OCI-LY7 (cell line): ENCODE measurements around the gene PTGER3. TPM values are rescaled to one million over a fixed set of nuclear protein-coding genes. Genes with fewer than 3 reads are reported as not detected.

Source experiments
- BruUV-seq: library from RNA; stranded (reverse); fragments of 400-500 nt; replicated peaks from 2 replicates; lab custom pipeline; 2021; lab: Mats Ljungman, UMichigan
- CTCF ChIA-PET: fragments of 300-600 bp; sonication (Branson Sonifier 250); formaldehyde crosslinking; loops from one replicate; lab custom pipeline; 2022; ENCODE audit warnings: antibody characterized with exemption; ENCODE audit not compliant: unreplicated experiment; lab: Charles Lee
- POLR2A ChIA-PET: fragments of 300-600 bp; sonication (Branson Sonifier 250); formaldehyde crosslinking; loops from one replicate; lab custom pipeline; 2022; ENCODE audit warnings: antibody characterized with exemption; lab: Charles Lee
- DNase-seq: peaks from one replicate; pipeline ENCODE4 v3.0.0-alpha.2; 2015; ENCODE audit warnings: low spot score
- H2AFZ ChIP-seq: fragments of 200-600 bp; sonication (generic), shearing (Covaris generic); 2 replicates; pipeline ENCODE4 v1.6.1; 2014; ENCODE audit warnings: mild to moderate bottlenecking, antibody characterized with exemption, low read length, moderate library complexity
- H3K27ac ChIP-seq: fragments of 200-600 bp; sonication (generic); 2 replicates; pipeline ENCODE4 v1.5.1; 2014; ENCODE audit warnings: mixed run types, low read depth, mild to moderate bottlenecking, moderate library complexity, low read length, inconsistent platforms; ENCODE audit not compliant: poor library complexity, severe bottlenecking
- H3K36me3 ChIP-seq: fragments of 200-600 bp; sonication (generic); 2 replicates; pipeline ENCODE4 v1.6.1; 2014; ENCODE audit warnings: mild to moderate bottlenecking, antibody characterized with exemption, low read length, moderate library complexity, mixed read lengths; ENCODE audit not compliant: insufficient read depth
- H3K4me1 ChIP-seq: fragments of 200-600 bp; sonication (generic); 2 replicates; pipeline ENCODE4 v1.5.1; 2014; ENCODE audit warnings: mild to moderate bottlenecking, low read length; ENCODE audit not compliant: insufficient read depth, poor library complexity, severe bottlenecking
- H3K4me2 ChIP-seq: fragments of 200-600 bp; sonication (generic); 2 replicates; pipeline ENCODE4 v1.6.1; 2014; ENCODE audit warnings: mild to moderate bottlenecking, low read length
- H3K4me3 ChIP-seq: fragments of 200-600 bp; sonication (generic); 2 replicates; pipeline ENCODE4 v1.5.1; 2014; ENCODE audit warnings: mild to moderate bottlenecking, low read depth, low read length; ENCODE audit not compliant: poor library complexity, severe bottlenecking
- H3K79me2 ChIP-seq: fragments of 200-600 bp; sonication (generic); 2 replicates; pipeline ENCODE4 v1.6.1; 2016; ENCODE audit warnings: low read depth, mild to moderate bottlenecking, low read length, moderate library complexity, mixed read lengths; ENCODE audit not compliant: insufficient read depth
- H3K9me2 ChIP-seq: fragments of 200-600 bp; sonication (generic); 2 replicates; pipeline ENCODE4 v1.6.1; 2016; ENCODE audit warnings: mild to moderate bottlenecking, low read length, mixed read lengths; ENCODE audit not compliant: insufficient read depth
- H3K9me3 ChIP-seq: fragments of 200-600 bp; sonication (generic); 2 replicates; pipeline ENCODE4 v1.6.1; 2014; ENCODE audit warnings: mild to moderate bottlenecking, mixed run types, low read length, mixed read lengths
- H4K20me1 ChIP-seq: fragments of 200-600 bp; sonication (generic); 2 replicates; pipeline ENCODE4 v1.6.1; 2014; ENCODE audit warnings: mild to moderate bottlenecking, antibody characterized with exemption, low read length, moderate library complexity, mixed read lengths; ENCODE audit not compliant: insufficient read depth
- EZH2phosphoT487 ChIP-seq: fragments of 200-600 bp; sonication (generic); IDR thresholded peaks from 2 replicates; pipeline ENCODE4 v1.6.1; 2018; ENCODE audit warnings: low read depth, borderline replicate concordance, mild to moderate bottlenecking, mixed run types, antibody characterized with exemption, low read length, moderate library complexity, mixed read lengths
- intact Hi-C: fragments of 100-400 bp; cut with micrococcal nuclease; formaldehyde crosslinking; loops from one replicate; pipeline ENCODE4 v1.10.0; 2022; ENCODE audit not compliant: unreplicated experiment
- total RNA-seq, 2 experiments: library from RNA; depleted of rRNA in 1 of 2; stranded (reverse); fragments of >200 nt in 1 of 2; shearing (Covaris generic) in 1 of 2; gene quantifications; 2 replicates each; pipeline ENCODE4 v1.2.3, GENCODE V29; 2014 to 2022
- TF ChIP-seq, protein P1 (sequence below): fragments of 200-600 bp; sonication (generic); conservative IDR thresholded peaks from 2 replicates; pipeline ENCODE4 v1.5.1; 2014; ENCODE audit warnings: mild to moderate bottlenecking, antibody characterized with exemption, low read length, moderate library complexity, mixed read lengths

PTGER3 gene
- total RNA-seq, 2 experiments from 2014 or later = 0.13 TPM; not detected in 1

DNA sequence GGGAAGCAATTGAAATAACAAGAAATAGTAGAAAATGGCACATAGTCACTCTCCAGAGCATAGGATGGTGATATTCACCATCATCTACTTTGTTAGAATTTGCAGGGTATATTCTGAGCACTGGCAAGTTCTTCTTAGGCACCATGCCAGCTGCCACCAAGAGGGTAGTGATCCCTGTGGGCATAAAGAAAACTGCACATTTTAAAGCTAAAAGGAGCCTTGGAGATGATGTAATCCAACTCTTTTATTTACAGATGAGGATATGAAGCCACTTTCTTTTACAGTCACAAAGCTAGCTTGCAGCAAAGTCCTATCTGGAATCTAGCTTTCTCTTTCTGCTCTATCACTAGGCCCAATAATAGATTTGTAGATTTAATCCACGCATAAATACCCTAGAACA is 69.0 kb downstream of the PTGER3 start:
- Histone ChIP-seq H3K4me3 (no peak overlapping the region), H3K9me3 (no peaks in the 10 kb centered on the region), H3K4me1 (no peaks in the 10 kb centered on the region), H3K4me2 (no peak overlapping the region), H3K9me2 (no peaks in the 10 kb centered on the region), H3K27ac (no peak overlapping the region), H3K79me2 (no peaks in the 10 kb centered on the region), H3K36me3 (no peaks in the 10 kb centered on the region), H4K20me1 (no peaks in the 10 kb centered on the region), H2AFZ (no peak overlapping the region)
- ChIA-PET CTCF (no interaction called here), POLR2A (interaction anchor here (0.6 to 5.6 kb wide), 3 partner anchors 9 to 19 kb away, joined by 3 to 30 read pairs (median 4); no protein-coding TSS in a partner anchor)
- no peak for DNase-seq
- intact Hi-C loops = no loop called here
- no TSS peak for BruUV-seq
- TF ChIP-seq, protein P1, sequence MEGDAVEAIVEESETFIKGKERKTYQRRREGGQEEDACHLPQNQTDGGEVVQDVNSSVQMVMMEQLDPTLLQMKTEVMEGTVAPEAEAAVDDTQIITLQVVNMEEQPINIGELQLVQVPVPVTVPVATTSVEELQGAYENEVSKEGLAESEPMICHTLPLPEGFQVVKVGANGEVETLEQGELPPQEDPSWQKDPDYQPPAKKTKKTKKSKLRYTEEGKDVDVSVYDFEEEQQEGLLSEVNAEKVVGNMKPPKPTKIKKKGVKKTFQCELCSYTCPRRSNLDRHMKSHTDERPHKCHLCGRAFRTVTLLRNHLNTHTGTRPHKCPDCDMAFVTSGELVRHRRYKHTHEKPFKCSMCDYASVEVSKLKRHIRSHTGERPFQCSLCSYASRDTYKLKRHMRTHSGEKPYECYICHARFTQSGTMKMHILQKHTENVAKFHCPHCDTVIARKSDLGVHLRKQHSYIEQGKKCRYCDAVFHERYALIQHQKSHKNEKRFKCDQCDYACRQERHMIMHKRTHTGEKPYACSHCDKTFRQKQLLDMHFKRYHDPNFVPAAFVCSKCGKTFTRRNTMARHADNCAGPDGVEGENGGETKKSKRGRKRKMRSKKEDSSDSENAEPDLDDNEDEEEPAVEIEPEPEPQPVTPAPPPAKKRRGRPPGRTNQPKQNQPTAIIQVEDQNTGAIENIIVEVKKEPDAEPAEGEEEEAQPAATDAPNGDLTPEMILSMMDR = no peak
- no peak for TF ChIP-seq EZH2phosphoT487

DNA sequence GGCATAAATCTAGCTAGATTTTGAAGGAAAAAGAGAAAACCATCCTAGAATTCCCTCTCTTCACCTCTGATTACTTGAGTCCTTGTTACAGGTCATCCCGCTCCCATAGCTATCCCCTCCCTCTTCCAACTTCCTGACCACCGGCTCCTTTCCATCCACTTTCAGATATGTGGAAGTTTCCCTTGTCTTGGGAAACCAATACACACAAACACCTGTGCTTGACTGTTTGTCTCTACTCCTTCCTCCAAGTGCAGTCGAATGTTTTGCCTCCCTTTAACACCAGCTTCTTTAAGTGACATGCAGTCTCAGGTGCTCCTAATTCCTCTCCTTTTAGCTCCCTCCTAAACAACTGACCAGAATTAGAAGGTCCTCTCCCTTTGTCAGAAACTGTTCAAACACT is 70.0 kb downstream of the PTGER3 start:
- intact Hi-C loops = no loop called here
- no peak for TF ChIP-seq EZH2phosphoT487
- TF ChIP-seq, protein P1 = no peak
- Histone ChIP-seq H3K9me3 (no peaks in the 10 kb centered on the region), H2AFZ (no peak overlapping the region), H3K27ac (no peak overlapping the region), H3K4me2 (no peak overlapping the region), H3K4me3 (no peak overlapping the region), H3K4me1 (no peaks in the 10 kb centered on the region), H3K9me2 (no peaks in the 10 kb centered on the region), H3K79me2 (no peaks in the 10 kb centered on the region), H3K36me3 (no peaks in the 10 kb centered on the region), H4K20me1 (no peaks in the 10 kb centered on the region)
- CTCF ChIA-PET = no interaction called here
- no peak for DNase-seq
- POLR2A ChIA-PET = interaction anchor here (0.8 to 1.2 kb wide), 2 partner anchors 11 to 14 kb away, joined by 3 to 4 read pairs; no protein-coding TSS in a partner anchor
- no TSS peak for BruUV-seq

DNA sequence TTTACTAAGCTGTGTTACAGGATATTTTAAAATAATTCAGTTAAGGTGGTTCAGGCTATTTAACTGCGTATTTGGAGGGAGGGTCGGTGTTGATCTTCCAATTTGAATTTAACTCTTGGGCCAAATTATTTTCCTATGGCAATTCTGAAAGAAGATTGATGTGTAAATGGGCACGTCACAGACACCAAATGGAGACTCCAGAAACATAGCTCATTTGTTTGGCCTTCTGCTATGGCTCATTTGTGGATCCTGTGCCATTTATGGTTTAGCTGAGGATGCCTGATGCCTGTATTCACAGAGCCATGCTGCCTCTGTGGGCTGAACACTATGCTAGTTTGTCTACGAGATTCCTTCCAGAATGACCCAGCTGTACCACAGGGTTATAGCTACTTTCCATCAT is 70.6 kb downstream of the PTGER3 start:
- H3K79me2 ChIP-seq = no peaks in the 10 kb centered on the region
- H2AFZ ChIP-seq = no peak overlapping the region
- H3K4me3 ChIP-seq = no peak overlapping the region
- no peak overlapping the region for H3K4me2 ChIP-seq
- DNase-seq = no peak
- H3K9me2 ChIP-seq = no peaks in the 10 kb centered on the region
- ChIA-PET POLR2A (interaction anchor here (0.8 to 1.2 kb wide), 3 partner anchors 12 to 18 kb away, joined by 3 to 4 read pairs (median 3); no protein-coding TSS in a partner anchor), CTCF (no interaction called here)
- H3K9me3 ChIP-seq = no peaks in the 10 kb centered on the region
- H4K20me1 ChIP-seq = no peaks in the 10 kb centered on the region
- BruUV-seq = no TSS peak
- no peak overlapping the region for H3K27ac ChIP-seq
- H3K36me3 ChIP-seq = no peaks in the 10 kb centered on the region
- no peak for TF ChIP-seq EZH2phosphoT487
- TF ChIP-seq, protein P1 = no peak
- intact Hi-C loops = no loop called here
- H3K4me1 ChIP-seq = no peaks in the 10 kb centered on the region
